HG02970 (cell line): ENCODE measurements around the gene CIT.

ENCODE experiments used
- ATAC-seq: cut with Tn5 transposase; IDR thresholded peaks from one replicate; pipeline ENCODE4 v1.9.1; 2021; ENCODE audit warnings: mild to moderate bottlenecking, moderate library complexity, moderate number of reproducible peaks; ENCODE audit not compliant: unreplicated experiment, low FRiP score

CIT gene

GRCh38 chr12:119683413-119683812 is 193.7 kb downstream of the CIT start:
- no peak for ATAC-seq

- ATAC-seq = no peak
Observed at GRCh38 chr12:119682639-119683252, 194.4 kb downstream of the CIT start.

- ATAC-seq = no peak
Observed at GRCh38 chr12:119681728-119682638, 195.1 kb downstream of the CIT start.

GRCh38 chr12:119681111-119681510 is 196.0 kb downstream of the CIT start:
- ATAC-seq = no peak

GRCh38 chr12:119679490-119679889 is 197.6 kb downstream of the CIT start:
- no peak for ATAC-seq

- ATAC-seq = no peak
Observed at GRCh38 chr12:119679081-119679480, 198.0 kb downstream of the CIT start.

GRCh38 chr12:119678459-119678858 is 198.7 kb downstream of the CIT start:
- ATAC-seq = no peak

GRCh38 chr12:119676573-119676972 is 200.5 kb downstream of the CIT start:
- no peak for ATAC-seq

- ATAC-seq = no peak
Observed at GRCh38 chr12:119676022-119676421, 201.1 kb downstream of the CIT start.

GRCh38 chr12:119674560-119674959 is 202.6 kb downstream of the CIT start:
- no peak for ATAC-seq

GRCh38 chr12:119673634-119674033 is 203.5 kb downstream of the CIT start:
- no peak for ATAC-seq

- no peak for ATAC-seq
Observed at GRCh38 chr12:119672194-119672593, 204.9 kb downstream of the CIT start.

- ATAC-seq = no peak
Observed at GRCh38 chr12:119671070-119671469, 206.1 kb downstream of the CIT start.

GRCh38 chr12:119669744-119670472 is 207.2 kb downstream of the CIT start:
- no peak for ATAC-seq

GRCh38 chr12:119668324-119668841 is 208.7 kb downstream of the CIT start:
- no peak for ATAC-seq

GRCh38 chr12:119667577-119668323 is 209.4 kb downstream of the CIT start, which contains the start of gene PRKAB1:
Gene PRKAB1, plus strand, starts transcription at chr12:119668133. Its CDS starts 112 bp downstream, at chr12:119668245.
- peak; percentile 99 for ATAC-seq

- ATAC-seq = peak; percentile 6
Observed at GRCh38 chr12:119666900-119667576, 210.1 kb downstream of the CIT start.

- no peak for ATAC-seq
Observed at GRCh38 chr12:119666226-119666795, 210.8 kb downstream of the CIT start.
